Measurements from ENCODE around the gene CUX1. TPM values are rescaled to one million over a fixed set of nuclear protein-coding genes. Genes with fewer than 3 reads are reported as not detected.

CUX1 gene
- total and polyA plus RNA-seq, 10 of the 15 experiments (the other 5 are each of a cell fraction or from before 2014, with no cell fraction given) = 6.1 to 48.6 (median 25.9) TPM

DNA sequence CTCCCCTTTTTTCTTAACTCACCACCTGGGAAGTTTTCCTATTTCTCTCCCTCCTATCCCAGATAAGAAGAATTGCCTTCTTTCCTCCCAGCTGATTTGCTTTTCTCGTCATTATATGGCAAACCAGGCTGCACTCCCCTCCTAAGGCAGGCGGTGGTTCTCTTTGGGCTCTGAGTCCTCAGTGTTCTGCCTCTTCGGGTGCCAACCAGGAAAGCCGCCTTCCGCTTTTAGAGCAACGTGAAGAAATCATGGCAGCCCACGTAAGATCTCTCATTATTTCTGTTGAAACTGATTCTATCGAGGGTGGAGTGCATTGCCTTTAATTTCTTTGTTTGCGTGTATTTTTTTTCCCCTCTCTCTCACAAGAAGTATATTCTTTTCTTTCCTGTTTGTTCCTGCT lies 141.9 kb downstream of the CUX1 start:
- Histone ChIP-seq H4K20me1 (ENCODE audit: control insufficient read depth, insufficient read depth) (no peaks in the 10 kb centered on the region), H2AFZ (ENCODE audit: control insufficient read depth, low read depth, low read length) (no peak overlapping the region), H3K4me1 (ENCODE audit: control insufficient read depth, insufficient read depth, low read length) (peaks cover 29% of the 10 kb centered on the region), H3K36me3 (ENCODE audit: control insufficient read depth in 2 of 2, insufficient read depth in 2 of 2, low read length in 1 of 2) (no peaks in the 10 kb centered on the region), H3K27ac (ENCODE audit: control insufficient read depth, insufficient read depth) (no peak overlapping the region), H3K4me3 (no peak overlapping the region), H3K79me2 (ENCODE audit: control insufficient read depth, insufficient read depth, low read length) (peaks cover 6% of the 10 kb centered on the region), H3K4me2 (ENCODE audit: control insufficient read depth, insufficient read depth) (no peak overlapping the region), H3K9me3 (replicated peaks; ENCODE audit: control insufficient read depth, insufficient read depth, low read length) (no peaks in the 10 kb centered on the region), H3K27me3 (replicated peaks in 1 of 2; ENCODE audit: control insufficient read depth in 2 of 2, insufficient read depth in 2 of 2, low read length in 1 of 2) (no peaks in the 10 kb centered on the region), H3K9ac (ENCODE audit: control insufficient read depth, insufficient read depth, low read length) (no peak overlapping the region)
- ChIA-PET CTCF (interaction anchor here (1.1 to 1.2 kb wide), 2 partner anchors 10 to 18 kb away, joined by 3 to 5 read pairs; no protein-coding TSS in a partner anchor), POLR2A (interaction anchor here (0.7 to 1.4 kb wide), 2 partner anchors 26 to 107 kb away, joined by 3 read pairs; no protein-coding TSS in a partner anchor), RAD21 (ENCODE audit: unreplicated experiment) (no interaction called here), SMC1A (ENCODE audit: uncharacterized antibody, unreplicated experiment) (interaction anchor here (1.0 to 1.7 kb wide), 3 partner anchors 10 to 32 kb away, joined by 3 to 6 read pairs (median 3); no protein-coding TSS in a partner anchor)
- in situ Hi-C loops (cut with MboI) (no loop called here), intact Hi-C loops (cut with micrococcal nuclease; ENCODE audit: unreplicated experiment) (loop anchor here (10.0 kb wide), 1 partner anchor 215 kb away; no protein-coding TSS in a partner anchor)
- DNase-seq (ENCODE audit: low read depth, low spot score) (no peak), ATAC-seq (no peak), FAIRE-seq (no peak)
- 82% methylated on average over 9 of the region's 9 CpGs for WGBS (ENCODE audit: insufficient coverage, insufficient replicate concordance, low lambda C conversion rate, missing lambda C conversion rate)
- no TSS peak for BruUV-seq (replicated peaks)
- TF ChIP-seq STAT3 (IDR thresholded peaks at IDR 0.05; ENCODE audit: low read depth, low read length) (no peak), SREBF1 (IDR thresholded peaks at IDR 0.05; ENCODE audit: low read length) (no peak), CBX5 (IDR thresholded peaks at IDR 0.05; ENCODE audit: low read depth) (no peak), HDAC2 (IDR thresholded peaks at IDR 0.05) (no peak), RAD51 (IDR thresholded peaks at IDR 0.05) (no peak), MTA3 (IDR thresholded peaks at IDR 0.05; ENCODE audit: borderline replicate concordance, low read length) (no peak), NR2C1 (IDR thresholded peaks at IDR 0.05) (no peak), TAF1 (IDR thresholded peaks at IDR 0.05; ENCODE audit: borderline replicate concordance, low read depth, low read length) (no peak), ZNF384 (IDR thresholded peaks at IDR 0.05; ENCODE audit: borderline replicate concordance, low read depth, low read length) (no peak), TCF7 (IDR thresholded peaks at IDR 0.05; ENCODE audit: borderline replicate concordance) (no peak), CHD4 (IDR thresholded peaks at IDR 0.05) (no peak), POLR2AphosphoS2 (IDR thresholded peaks at IDR 0.05; ENCODE audit: low read depth, low read length) (no peak), SMC3 (IDR thresholded peaks at IDR 0.05; ENCODE audit: borderline replicate concordance, low read length) (no peak), CHD2 (IDR thresholded peaks at IDR 0.05; ENCODE audit: borderline replicate concordance, low read depth, low read length) (no peak)
- TF ChIP-seq, protein P1, sequence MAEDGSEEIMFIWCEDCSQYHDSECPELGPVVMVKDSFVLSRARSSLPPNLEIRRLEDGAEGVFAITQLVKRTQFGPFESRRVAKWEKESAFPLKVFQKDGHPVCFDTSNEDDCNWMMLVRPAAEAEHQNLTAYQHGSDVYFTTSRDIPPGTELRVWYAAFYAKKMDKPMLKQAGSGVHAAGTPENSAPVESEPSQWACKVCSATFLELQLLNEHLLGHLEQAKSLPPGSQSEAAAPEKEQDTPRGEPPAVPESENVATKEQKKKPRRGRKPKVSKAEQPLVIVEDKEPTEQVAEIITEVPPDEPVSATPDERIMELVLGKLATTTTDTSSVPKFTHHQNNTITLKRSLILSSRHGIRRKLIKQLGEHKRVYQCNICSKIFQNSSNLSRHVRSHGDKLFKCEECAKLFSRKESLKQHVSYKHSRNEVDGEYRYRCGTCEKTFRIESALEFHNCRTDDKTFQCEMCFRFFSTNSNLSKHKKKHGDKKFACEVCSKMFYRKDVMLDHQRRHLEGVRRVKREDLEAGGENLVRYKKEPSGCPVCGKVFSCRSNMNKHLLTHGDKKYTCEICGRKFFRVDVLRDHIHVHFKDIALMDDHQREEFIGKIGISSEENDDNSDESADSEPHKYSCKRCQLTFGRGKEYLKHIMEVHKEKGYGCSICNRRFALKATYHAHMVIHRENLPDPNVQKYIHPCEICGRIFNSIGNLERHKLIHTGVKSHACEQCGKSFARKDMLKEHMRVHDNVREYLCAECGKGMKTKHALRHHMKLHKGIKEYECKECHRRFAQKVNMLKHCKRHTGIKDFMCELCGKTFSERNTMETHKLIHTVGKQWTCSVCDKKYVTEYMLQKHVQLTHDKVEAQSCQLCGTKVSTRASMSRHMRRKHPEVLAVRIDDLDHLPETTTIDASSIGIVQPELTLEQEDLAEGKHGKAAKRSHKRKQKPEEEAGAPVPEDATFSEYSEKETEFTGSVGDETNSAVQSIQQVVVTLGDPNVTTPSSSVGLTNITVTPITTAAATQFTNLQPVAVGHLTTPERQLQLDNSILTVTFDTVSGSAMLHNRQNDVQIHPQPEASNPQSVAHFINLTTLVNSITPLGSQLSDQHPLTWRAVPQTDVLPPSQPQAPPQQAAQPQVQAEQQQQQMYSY (CRISPR knock-in tag; IDR thresholded peaks at IDR 0.05) = no peak
- TF ChIP-seq, protein P2, sequence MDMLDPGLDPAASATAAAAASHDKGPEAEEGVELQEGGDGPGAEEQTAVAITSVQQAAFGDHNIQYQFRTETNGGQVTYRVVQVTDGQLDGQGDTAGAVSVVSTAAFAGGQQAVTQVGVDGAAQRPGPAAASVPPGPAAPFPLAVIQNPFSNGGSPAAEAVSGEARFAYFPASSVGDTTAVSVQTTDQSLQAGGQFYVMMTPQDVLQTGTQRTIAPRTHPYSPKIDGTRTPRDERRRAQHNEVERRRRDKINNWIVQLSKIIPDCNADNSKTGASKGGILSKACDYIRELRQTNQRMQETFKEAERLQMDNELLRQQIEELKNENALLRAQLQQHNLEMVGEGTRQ (IDR thresholded peaks at IDR 0.05; ENCODE audit: borderline replicate concordance, low read depth, low read length) = no peak
- TF ChIP-seq, protein P3, sequence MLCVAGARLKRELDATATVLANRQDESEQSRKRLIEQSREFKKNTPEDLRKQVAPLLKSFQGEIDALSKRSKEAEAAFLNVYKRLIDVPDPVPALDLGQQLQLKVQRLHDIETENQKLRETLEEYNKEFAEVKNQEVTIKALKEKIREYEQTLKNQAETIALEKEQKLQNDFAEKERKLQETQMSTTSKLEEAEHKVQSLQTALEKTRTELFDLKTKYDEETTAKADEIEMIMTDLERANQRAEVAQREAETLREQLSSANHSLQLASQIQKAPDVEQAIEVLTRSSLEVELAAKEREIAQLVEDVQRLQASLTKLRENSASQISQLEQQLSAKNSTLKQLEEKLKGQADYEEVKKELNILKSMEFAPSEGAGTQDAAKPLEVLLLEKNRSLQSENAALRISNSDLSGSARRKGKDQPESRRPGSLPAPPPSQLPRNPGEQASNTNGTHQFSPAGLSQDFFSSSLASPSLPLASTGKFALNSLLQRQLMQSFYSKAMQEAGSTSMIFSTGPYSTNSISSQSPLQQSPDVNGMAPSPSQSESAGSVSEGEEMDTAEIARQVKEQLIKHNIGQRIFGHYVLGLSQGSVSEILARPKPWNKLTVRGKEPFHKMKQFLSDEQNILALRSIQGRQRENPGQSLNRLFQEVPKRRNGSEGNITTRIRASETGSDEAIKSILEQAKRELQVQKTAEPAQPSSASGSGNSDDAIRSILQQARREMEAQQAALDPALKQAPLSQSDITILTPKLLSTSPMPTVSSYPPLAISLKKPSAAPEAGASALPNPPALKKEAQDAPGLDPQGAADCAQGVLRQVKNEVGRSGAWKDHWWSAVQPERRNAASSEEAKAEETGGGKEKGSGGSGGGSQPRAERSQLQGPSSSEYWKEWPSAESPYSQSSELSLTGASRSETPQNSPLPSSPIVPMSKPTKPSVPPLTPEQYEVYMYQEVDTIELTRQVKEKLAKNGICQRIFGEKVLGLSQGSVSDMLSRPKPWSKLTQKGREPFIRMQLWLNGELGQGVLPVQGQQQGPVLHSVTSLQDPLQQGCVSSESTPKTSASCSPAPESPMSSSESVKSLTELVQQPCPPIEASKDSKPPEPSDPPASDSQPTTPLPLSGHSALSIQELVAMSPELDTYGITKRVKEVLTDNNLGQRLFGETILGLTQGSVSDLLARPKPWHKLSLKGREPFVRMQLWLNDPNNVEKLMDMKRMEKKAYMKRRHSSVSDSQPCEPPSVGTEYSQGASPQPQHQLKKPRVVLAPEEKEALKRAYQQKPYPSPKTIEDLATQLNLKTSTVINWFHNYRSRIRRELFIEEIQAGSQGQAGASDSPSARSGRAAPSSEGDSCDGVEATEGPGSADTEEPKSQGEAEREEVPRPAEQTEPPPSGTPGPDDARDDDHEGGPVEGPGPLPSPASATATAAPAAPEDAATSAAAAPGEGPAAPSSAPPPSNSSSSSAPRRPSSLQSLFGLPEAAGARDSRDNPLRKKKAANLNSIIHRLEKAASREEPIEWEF (IDR thresholded peaks at IDR 0.05; ENCODE audit: insufficient replicate concordance, low read depth, low read length) = no peak
